Stimulated activated CD4-positive, alpha-beta T cell treated with anti-CD3 and anti-CD28 coated beads, Interleukin-1b, Interleukin-23, amount 100 ng/mL, for 24 hours (primary cell): ENCODE measurements around the gene POMP.
A peak's percentile ranks its signal among the peaks of the same experiment; 100 is the strongest.

Experiments
- DNase-seq, 4 experiments: peaks; one replicate each; pipeline ENCODE4 v3.0.0-alpha.2; 2020; ENCODE audit warnings: low read depth in 4 of 4, low spot score in 1 of 4

The POMP gene

GRCh38 chr13:28658796-28659620 is at the start of gene POMP:
TSS of gene POMP (plus strand) at chr13:28659130. CDS start at chr13:28659185, 55 bp downstream.
- DNase-seq: peak; percentile 75 to 92 (median 87)

GRCh38 chr13:28609381-28609780 is 49.5 kb upstream of the POMP start:
- no peak for DNase-seq

- no peak for DNase-seq
These were observed 49.0 kb upstream of the POMP start for GRCh38 chr13:28609926-28610325.

GRCh38 chr13:28610996-28611395 is 47.9 kb upstream of the POMP start:
- DNase-seq: no peak

GRCh38 chr13:28611654-28612131 is 47.2 kb upstream of the POMP start:
- DNase-seq: no peak

GRCh38 chr13:28613562-28613961 is 45.4 kb upstream of the POMP start:
- no peak for DNase-seq

- DNase-seq: no peak
These were observed 42.9 kb upstream of the POMP start for GRCh38 chr13:28615916-28616446.

GRCh38 chr13:28618230-28618994 is 40.5 kb upstream of the POMP start:
- no peak for DNase-seq

- DNase-seq: no peak
These were observed 38.7 kb upstream of the POMP start for GRCh38 chr13:28620011-28620830.

- DNase-seq: no peak
These were observed 37.5 kb upstream of the POMP start for GRCh38 chr13:28621449-28621848.

- no peak for DNase-seq
These were observed 36.6 kb upstream of the POMP start for GRCh38 chr13:28622286-28622685.

- DNase-seq: no peak
These were observed 34.9 kb upstream of the POMP start for GRCh38 chr13:28623782-28624706.

GRCh38 chr13:28624707-28625432 is 34.1 kb upstream of the POMP start:
- DNase-seq: no peak

GRCh38 chr13:28626266-28626665 is 32.7 kb upstream of the POMP start:
- no peak for DNase-seq

- DNase-seq: no peak
These were observed 30.7 kb upstream of the POMP start for GRCh38 chr13:28628241-28628640.

GRCh38 chr13:28630869-28631268 is 28.1 kb upstream of the POMP start:
- no peak for DNase-seq

- no peak for DNase-seq
These were observed 27.1 kb upstream of the POMP start for GRCh38 chr13:28631801-28632200.

GRCh38 chr13:28636069-28636468 is 22.9 kb upstream of the POMP start:
- DNase-seq: no peak

GRCh38 chr13:28636677-28637317 is 22.1 kb upstream of the POMP start:
- DNase-seq: peak in 2 of 4 experiments; percentile 20 to 36
